Stimulated activated CD4-positive, alpha-beta T cell treated with anti-CD3 and anti-CD28 coated beads, Interleukin-2, amount 100 ng/mL, for 24 hours (primary cell): ENCODE data around the gene FCHSD2.
A peak's percentile ranks its signal among the peaks of the same experiment; 100 is the strongest.
"Not testable (repeated sequence)": the region's sequence is repeated elsewhere in the genome, so short reads cannot be mapped to it uniquely, and the experiment has no call there.

ENCODE experiments used
- DNase-seq, 2 donors: peaks; one replicate each; pipeline ENCODE4 v3.0.0-alpha.2; 2020

FCHSD2 gene

GRCh38 chr11:72859126-72859525, 283.0 kb downstream of the FCHSD2 start:
- no peak for DNase-seq

GRCh38 chr11:72858267-72858666, 283.9 kb downstream of the FCHSD2 start:
- not testable (repeated sequence) for DNase-seq

DNA sequence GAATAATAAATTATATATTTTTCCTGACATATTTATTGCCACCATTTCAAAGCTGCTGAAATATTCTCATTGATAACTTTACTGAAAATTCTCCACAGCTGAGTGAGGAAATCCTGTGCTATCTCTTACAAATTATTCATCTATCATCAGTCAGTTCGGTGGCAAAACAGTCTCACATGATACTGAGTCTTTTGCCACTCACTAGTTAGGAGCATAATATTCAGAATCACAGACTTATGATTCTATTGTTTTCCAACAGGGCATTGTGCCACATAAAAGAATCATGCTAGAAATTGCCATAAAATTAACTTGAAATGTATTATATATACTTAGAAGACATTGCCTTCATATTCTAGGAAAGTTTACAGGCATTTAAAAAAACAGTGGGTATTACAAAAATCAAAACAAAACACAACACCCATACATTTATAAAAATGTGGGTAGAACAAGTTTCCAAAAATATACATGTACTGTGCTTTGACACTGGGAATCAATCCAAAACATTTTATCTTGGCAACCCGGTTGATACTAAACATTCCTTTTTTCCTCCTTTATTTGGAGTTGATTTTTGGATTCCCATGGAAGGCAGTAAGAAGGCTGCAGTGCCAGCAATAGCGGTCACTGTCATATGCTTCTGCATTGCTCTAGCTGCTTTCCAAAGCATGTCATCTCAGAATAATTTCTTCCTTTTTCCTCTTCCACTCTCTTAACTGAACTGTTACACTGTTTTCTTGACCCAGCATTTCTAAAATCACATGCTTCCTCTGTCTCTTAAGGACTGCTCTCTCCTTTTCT, 285.4 kb downstream of the FCHSD2 start:
- no peak for DNase-seq

DNA sequence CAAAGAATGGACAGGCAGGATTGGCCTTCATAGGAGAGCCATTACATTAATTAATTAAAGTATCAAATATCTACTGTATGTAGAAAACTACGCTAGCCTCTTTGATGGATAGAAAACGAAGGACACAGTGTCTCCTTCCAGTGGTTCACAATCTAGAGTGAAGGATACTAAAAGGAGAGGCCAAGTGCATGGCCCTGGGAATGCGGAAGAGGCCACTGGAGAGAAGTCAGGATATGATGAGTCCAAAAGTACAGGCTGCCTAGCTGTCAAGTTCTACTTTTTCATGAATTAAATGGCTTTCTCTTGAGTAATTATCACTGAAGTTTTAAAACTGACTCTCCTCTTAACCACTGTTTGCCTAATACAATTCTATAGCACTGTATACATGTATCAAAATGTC, 286.1 kb downstream of the FCHSD2 start:
- no peak for DNase-seq

GRCh38 chr11:72851726-72852125, 290.4 kb downstream of the FCHSD2 start:
- DNase-seq = no peak

GRCh38 chr11:72850832-72851231, 291.3 kb downstream of the FCHSD2 start:
- DNase-seq = no peak

GRCh38 chr11:72848846-72849466, 293.2 kb downstream of the FCHSD2 start:
- peak; percentile 30 to 51 for DNase-seq

- DNase-seq = no peak
Measured at GRCh38 chr11:72844356-72844755, 297.8 kb downstream of the FCHSD2 start.

DNA sequence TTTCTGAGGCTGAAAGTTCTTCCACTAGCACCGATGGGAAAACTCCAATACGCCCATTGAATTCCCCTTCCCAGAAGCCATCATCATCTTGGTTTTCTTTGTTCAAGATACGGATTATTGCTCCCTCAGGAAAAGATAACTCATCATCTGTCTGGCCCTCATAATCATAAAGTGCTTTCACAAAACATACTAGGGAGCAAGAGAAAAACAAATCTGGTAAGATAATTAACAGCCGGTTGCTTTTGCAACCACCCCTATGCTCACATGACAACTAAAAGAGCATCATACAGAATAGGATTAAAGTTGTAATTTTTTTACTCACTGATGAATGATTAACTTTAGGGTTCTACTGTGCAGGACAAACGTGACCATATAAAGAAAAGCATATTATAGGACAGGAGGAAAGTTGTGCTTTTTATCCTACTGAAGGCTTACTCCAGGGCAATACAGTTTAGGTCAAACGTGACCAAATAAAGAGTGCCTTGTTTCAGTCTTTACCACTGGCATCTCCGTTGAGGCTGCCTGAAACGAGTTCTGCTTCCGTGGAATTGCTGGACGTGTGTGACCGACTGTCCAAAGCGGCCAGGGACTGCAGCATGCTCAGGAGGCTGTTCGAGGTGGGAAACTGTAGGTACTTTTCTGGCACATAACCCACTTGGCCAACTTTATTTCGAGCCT, 299.3 kb downstream of the FCHSD2 start:
- DNase-seq = no peak

GRCh38 chr11:72842126-72842525, 300.0 kb downstream of the FCHSD2 start:
- DNase-seq = no peak

GRCh38 chr11:72841397-72841796, 300.7 kb downstream of the FCHSD2 start:
- DNase-seq = no peak

DNA sequence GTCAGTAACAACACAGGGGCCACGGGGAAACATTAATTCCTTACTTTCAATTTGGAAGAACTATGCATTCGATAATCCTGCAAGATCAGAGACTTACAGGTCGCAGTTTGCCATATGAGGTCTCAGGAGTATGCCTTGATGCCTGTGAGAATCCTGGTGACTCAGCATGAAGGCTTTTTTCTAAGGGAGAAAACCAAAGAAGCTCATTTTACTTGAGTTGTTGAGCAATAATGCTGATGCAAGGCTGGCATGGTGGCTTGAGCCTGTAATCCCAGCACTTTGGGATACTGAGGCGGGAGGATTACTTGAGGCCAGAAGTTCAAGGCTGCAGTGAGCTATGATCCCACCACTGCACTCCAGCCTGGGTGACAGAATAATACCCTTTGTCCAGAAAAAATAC, 301.3 kb downstream of the FCHSD2 start:
- no peak for DNase-seq

GRCh38 chr11:72838691-72839305, 303.3 kb downstream of the FCHSD2 start:
- DNase-seq = no peak

- DNase-seq = no peak
Measured at GRCh38 chr11:72836111-72836510, 306.0 kb downstream of the FCHSD2 start.

GRCh38 chr11:72834905-72835304, 307.2 kb downstream of the FCHSD2 start:
- no peak for DNase-seq

GRCh38 chr11:72833811-72834493, 308.2 kb downstream of the FCHSD2 start:
- DNase-seq = no peak

DNA sequence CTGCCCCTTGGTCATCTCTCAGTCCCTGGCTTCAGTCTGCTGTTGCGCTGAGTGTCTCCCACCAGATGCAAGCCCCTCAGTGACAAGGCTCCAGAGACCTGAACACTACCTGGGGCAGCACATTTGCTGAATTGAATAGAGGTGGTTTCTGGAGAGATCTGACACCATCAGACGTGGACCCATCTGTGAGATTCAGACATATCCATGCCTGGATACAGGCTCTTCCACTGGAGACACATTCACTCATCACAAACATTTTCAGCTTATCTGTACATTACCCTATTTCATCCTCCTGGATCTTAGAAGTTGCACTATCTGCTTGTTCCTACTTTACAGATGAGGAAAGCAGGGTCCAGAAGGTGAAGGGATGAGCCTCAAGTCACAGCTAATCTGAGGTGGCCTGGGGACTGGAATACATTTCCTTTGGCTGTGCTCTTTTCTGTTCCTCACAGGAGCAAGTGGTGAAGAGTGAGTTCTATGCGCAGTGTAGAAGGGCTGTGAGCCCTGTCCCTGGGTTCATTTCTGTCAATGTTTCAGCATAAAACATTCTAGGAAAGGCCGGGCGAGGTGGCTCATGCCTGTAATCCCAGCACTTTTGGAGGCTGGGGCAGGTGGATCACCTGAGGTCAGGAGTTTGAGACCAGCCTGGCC, 308.9 kb downstream of the FCHSD2 start:
- DNase-seq = no peak

- DNase-seq = no peak
Measured at GRCh38 chr11:72832301-72833082, 309.6 kb downstream of the FCHSD2 start.

DNA sequence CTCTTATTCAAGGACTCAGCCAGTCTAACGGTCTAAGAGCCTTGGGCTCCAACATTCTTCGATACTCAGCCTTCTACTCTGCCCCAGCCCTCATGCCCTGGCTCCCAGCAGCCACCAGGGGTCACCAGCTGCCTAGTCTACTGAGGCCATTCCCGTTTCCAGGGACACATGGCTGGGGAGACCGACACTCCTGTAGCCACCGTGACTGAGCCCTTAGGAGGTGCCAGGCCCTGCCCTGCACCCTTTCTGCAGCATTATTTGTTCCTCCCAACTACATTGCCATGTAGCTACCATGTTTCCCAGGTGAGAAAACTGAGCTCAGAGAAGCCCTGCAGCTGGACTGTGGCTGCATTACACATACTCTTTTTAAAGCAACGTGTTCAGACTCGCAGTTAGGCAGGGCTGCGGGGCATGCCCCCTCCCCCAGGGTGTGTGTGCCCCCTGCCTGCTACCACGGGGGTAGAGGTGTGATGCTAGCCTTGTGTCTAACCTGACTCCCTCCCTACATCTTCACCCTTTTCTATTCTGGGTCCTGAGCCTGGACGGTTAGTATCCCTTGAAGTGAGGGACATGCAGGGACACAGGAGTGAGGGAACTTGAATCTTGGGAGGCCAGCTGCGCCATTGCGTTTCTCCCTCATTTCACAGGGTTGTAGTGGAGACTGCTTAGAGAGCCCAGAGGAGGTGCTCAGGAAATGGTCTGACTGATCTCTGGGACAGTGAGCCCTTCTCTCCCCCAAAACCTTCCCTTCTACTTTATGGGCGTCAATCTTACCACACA, 310.4 kb downstream of the FCHSD2 start:
- DNase-seq = peak; percentile 68 to 69

DNA sequence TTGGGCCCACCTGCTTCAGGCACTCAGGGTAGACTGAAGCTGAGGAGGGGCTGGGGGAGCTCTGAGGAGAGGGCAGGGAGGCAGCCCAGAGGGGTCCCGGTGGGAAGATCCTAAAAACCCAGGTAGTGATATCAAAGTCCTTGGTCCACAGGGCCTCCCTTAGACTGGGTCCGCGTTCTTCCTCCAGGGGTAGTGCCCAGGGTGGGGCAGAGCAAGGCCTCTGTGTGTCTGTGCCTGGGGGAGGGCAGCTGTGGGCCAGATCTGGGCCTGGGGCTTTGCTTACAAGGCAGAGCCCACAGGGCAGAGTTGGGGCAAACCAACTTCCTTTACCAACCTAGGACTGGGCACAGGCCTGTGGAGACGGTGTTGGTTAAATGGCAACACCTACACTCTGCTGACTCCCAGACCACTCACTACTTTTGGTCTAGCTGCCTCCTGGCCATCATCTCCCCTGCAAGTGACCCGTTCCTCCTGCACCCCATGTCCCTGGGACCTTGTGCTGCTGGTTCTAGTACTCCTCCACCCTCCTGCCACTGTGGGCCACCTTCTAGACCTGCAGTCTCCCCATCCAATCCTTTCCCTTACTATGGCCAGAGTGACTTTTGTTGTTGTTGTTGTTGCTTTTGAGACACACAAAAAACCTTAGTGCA, 312.1 kb downstream of the FCHSD2 start:
- no peak for DNase-seq
